SK-N-SH (cell line): ENCODE results near the gene RAPGEF1. TPM values are rescaled to one million over a fixed set of nuclear protein-coding genes. Genes with fewer than 3 reads are reported as not detected.

Experiments
- CTCF ChIA-PET: fragments of 300-600, 350-600 bp; formaldehyde crosslinking; extraction: SDS; loops from one replicate; lab custom pipeline; 2021; lab: Yijun Ruan, JAX
- POLR2A ChIA-PET: fragments of 350-600 bp; sonication (Branson Sonifier 250); formaldehyde crosslinking; extraction: SDS; loops from one replicate; lab custom pipeline; 2020; ENCODE audit warnings: antibody characterized with exemption, inconsistent platforms; lab: Yijun Ruan, JAX
- DNase-seq: peaks from one replicate; pipeline ENCODE4 v3.0.0; 2012
- H2AFZ ChIP-seq: fragments of 200-600 bp; sonication (generic); 2 replicates; pipeline ENCODE4 v1.8.1; 2016; ENCODE audit warnings: antibody characterized with exemption, mild to moderate bottlenecking, low read depth
- H3F3A ChIP-seq: fragments of 200-600 bp; sonication (generic); replicated peaks from 2 replicates; pipeline ENCODE3; 2016; ENCODE audit warnings: antibody characterized with exemption, mild to moderate bottlenecking; ENCODE audit not compliant: insufficient read depth
- H3K27ac ChIP-seq, 2 experiments: fragments of 200-500 bp in 1 of 2; fragments of 200-600 bp in 1 of 2; sonication (Bioruptor generic) in 1 of 2; sonication (generic), shearing (Covaris generic) in 1 of 2; 2 replicates each; pipeline versions ENCODE4 v1.5.1 to v1.6.1; 2014 to 2016; ENCODE audit warnings: low read depth in 2 of 2, inconsistent platforms in 1 of 2, low read length in 1 of 2, mild to moderate bottlenecking in 1 of 2, mixed read lengths in 1 of 2
- H3K27me3 ChIP-seq: fragments of 200-600 bp; sonication (generic), shearing (Covaris generic); 2 replicates; pipeline ENCODE4 v1.6.1; 2016; ENCODE audit warnings: mixed run types; ENCODE audit not compliant: insufficient read depth
- H3K36me3 ChIP-seq, 2 experiments: fragments of 200-500 bp in 1 of 2; fragments of 200-600 bp in 1 of 2; sonication (Bioruptor generic) in 1 of 2; sonication (generic) in 1 of 2; replicated peaks in 1 of 2; 2 replicates each; pipeline versions ENCODE3 to v1.5.1; 2014 to 2016; ENCODE audit warnings: low read length in 1 of 2, mild to moderate bottlenecking in 1 of 2; ENCODE audit not compliant: insufficient read depth in 2 of 2, control insufficient read depth in 1 of 2
- H3K4me1 ChIP-seq, 2 experiments: fragments of 200-500 bp in 1 of 2; fragments of 200-600 bp in 1 of 2; sonication (Bioruptor generic) in 1 of 2; sonication (generic), shearing (Covaris generic) in 1 of 2; 2 replicates each; pipeline versions ENCODE4 v1.5.1 to v1.6.1; 2014 to 2016; ENCODE audit warnings: low read depth in 1 of 2, low read length in 1 of 2, mixed run types in 1 of 2; ENCODE audit not compliant: insufficient read depth in 2 of 2, control insufficient read depth in 1 of 2
- H3K4me2 ChIP-seq: fragments of 200-600 bp; sonication (generic), shearing (Covaris generic); 2 replicates; pipeline ENCODE4 v1.6.1; 2017; ENCODE audit warnings: mixed run types
- H3K4me3 ChIP-seq, 2 experiments: fragments of 200-500 bp in 1 of 2; fragments of 200-600 bp in 1 of 2; sonication (Bioruptor generic) in 1 of 2; sonication (generic), shearing (Covaris generic) in 1 of 2; 2 replicates each; pipeline versions ENCODE4 v1.5.1 to v1.8.1; 2014 to 2016; ENCODE audit warnings: low read depth in 2 of 2, inconsistent platforms in 1 of 2, low read length in 1 of 2, mild to moderate bottlenecking in 1 of 2, mixed read lengths in 1 of 2, moderate library complexity in 1 of 2
- H3K79me2 ChIP-seq: fragments of 200-600 bp; sonication (generic); 2 replicates; pipeline ENCODE4 v1.8.1; 2017; ENCODE audit warnings: mild to moderate bottlenecking; ENCODE audit not compliant: insufficient read depth
- H3K9ac ChIP-seq: fragments of 200-600 bp; sonication (generic); 2 replicates; pipeline ENCODE4 v1.6.1; 2017; ENCODE audit warnings: mixed run types
- H3K9me2 ChIP-seq: fragments of 200-600 bp; sonication (generic); 2 replicates; pipeline ENCODE4 v1.6.1; 2017; ENCODE audit warnings: mixed run types
- H3K9me3 ChIP-seq: fragments of 200-600 bp; sonication (generic); 2 replicates; pipeline ENCODE4 v1.6.1; 2017; ENCODE audit warnings: mixed run types, mild to moderate bottlenecking, moderate library complexity
- H4K20me1 ChIP-seq: fragments of 200-600 bp; sonication (generic); 2 replicates; pipeline ENCODE4 v1.6.1; 2017; ENCODE audit warnings: mild to moderate bottlenecking, mixed run types; ENCODE audit not compliant: insufficient read depth
- EP300 ChIP-seq, 2 experiments: IDR thresholded peaks; 2 replicates each; pipeline versions ENCODE4 v1.4.0 to v1.6.1; 2012; ENCODE audit warnings: borderline replicate concordance in 1 of 2, low read depth in 1 of 2, low read length in 1 of 2
- EZH2phosphoT487 ChIP-seq: fragments of 200-600 bp; sonication (generic); IDR thresholded peaks from 2 replicates; pipeline ENCODE4 v1.6.1; 2017; ENCODE audit warnings: low read depth, mixed run types, mild to moderate bottlenecking, antibody characterized with exemption, moderate library complexity, borderline replicate concordance
- FOXJ3 ChIP-seq: sonication (generic); formaldehyde crosslinking; IDR thresholded peaks from 2 replicates; pipeline ENCODE4 v1.5.1; 2020; ENCODE audit warnings: mild to moderate bottlenecking, missing genetic modification reagents
- GABPA ChIP-seq: IDR thresholded peaks from 2 replicates; pipeline ENCODE4 v1.4.0; 2012; ENCODE audit warnings: low read depth, mild to moderate bottlenecking
- GATA2 ChIP-seq: sonication (generic); formaldehyde crosslinking; IDR thresholded peaks from 2 replicates; pipeline ENCODE4 v1.5.0; 2020; ENCODE audit warnings: mild to moderate bottlenecking, missing genetic modification reagents
- IRF3 ChIP-seq: fragments of 150-350 bp; IDR thresholded peaks from 2 replicates; pipeline ENCODE4 v1.6.1; 2016; ENCODE audit warnings: mild to moderate bottlenecking, low read depth, low read length
- JUND ChIP-seq: IDR thresholded peaks from 2 replicates; pipeline ENCODE4 v1.4.0; 2012
- PBX3 ChIP-seq: IDR thresholded peaks from 2 replicates; pipeline ENCODE4; 2012
- RCOR1 ChIP-seq: fragments of 150-350 bp; IDR thresholded peaks from 2 replicates; pipeline ENCODE4 v1.6.1; 2017; ENCODE audit warnings: antibody characterized with exemption, low read length
- REST ChIP-seq: IDR thresholded peaks from 2 replicates; pipeline ENCODE4 v1.6.1; 2012; ENCODE audit warnings: mild to moderate bottlenecking, low read depth, low read length, moderate library complexity
- RFX5 ChIP-seq: IDR thresholded peaks from 2 replicates; pipeline ENCODE4 v1.6.1; 2012; ENCODE audit warnings: mild to moderate bottlenecking, improper control_type of control experiment, low read length
- RXRA ChIP-seq: IDR thresholded peaks from 2 replicates; pipeline ENCODE4 v1.4.0; 2012; ENCODE audit warnings: low read depth, mild to moderate bottlenecking, borderline replicate concordance
- SIN3A ChIP-seq: IDR thresholded peaks from 2 replicates; pipeline ENCODE4 v1.6.1; 2012; ENCODE audit warnings: low read depth, mild to moderate bottlenecking, low read length, moderate library complexity, borderline replicate concordance
- SMC3 ChIP-seq: IDR thresholded peaks from 2 replicates; pipeline ENCODE4 v1.6.1; 2012; ENCODE audit warnings: low read depth, low read length, improper control_type of control experiment
- TAF1 ChIP-seq: IDR thresholded peaks from 2 replicates; pipeline ENCODE4 v1.6.1; 2012; ENCODE audit warnings: low read depth, mild to moderate bottlenecking, low read length, moderate library complexity, borderline replicate concordance
- USF1 ChIP-seq: IDR thresholded peaks from 2 replicates; pipeline ENCODE4 v1.4.0; 2012; ENCODE audit warnings: low read depth, borderline replicate concordance
- USF2 ChIP-seq: fragments of 150-350 bp; IDR thresholded peaks from 2 replicates; pipeline ENCODE4 v1.6.1; 2017; ENCODE audit warnings: antibody characterized with exemption, low read length, low read depth, borderline replicate concordance
- WGBS: methylation state at CpG from one replicate; pipeline ENCODE4 v1.1.6; 2017; ENCODE audit warnings: low lambda C conversion rate; 5-methylcytosine and 5-hydroxymethylcytosine counted together
- polyA plus RNA-seq, 3 experiments: library from polyadenylated mRNA; depleted of rRNA; stranded (reverse); fragments of >200 nt; gene quantifications; 2 replicates each; pipeline ENCODE4 v1.2.3, GENCODE V29; 2012

The RAPGEF1 gene
- polyA plus RNA-seq, 1 of the 3 experiments (the other 2 are of a cell fraction): 26.2 TPM

DNA sequence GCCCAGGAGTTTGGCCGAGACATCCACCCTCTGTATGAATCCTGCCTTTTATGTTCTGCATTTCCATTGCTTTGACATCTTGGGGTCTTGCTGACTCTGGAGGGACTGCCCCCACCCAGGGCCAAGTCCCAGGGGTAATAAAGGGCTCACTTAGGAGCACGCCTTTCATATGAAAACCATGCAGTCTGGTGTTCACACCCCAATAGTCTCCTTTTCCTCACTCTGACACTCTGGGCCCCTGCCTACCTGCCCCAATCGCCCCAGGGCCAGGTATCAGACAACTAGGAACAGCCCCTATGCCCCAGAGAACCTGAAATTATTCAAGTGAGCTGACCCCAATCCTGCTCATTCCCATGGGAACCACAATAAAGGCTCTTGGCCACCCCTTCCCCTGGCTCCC lies 33.1 kb upstream of the RAPGEF1 start:
- ChIA-PET POLR2A (no interaction called here), CTCF (no interaction called here)
- no peaks in the 10 kb centered on the region for H3K9me3 ChIP-seq

DNA sequence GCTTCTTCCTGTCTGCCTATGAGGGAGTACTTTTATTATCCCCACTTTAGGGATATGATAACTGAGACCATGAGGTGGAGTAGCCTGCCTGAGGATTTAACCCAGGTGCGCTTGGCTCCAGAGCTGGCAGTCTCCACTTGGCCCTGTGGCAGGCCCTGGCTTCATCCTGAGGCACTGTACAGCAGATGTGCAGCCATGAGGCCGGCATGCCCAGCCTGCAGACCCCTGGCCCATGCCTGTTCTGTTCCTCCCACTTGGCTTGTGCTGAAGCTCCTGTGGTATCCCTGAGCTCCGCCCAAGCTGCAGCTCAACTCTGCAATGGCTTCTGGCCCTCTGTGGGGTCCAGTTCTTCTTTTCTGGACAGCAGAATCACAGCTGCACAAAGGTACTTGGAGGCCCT lies 31.8 kb upstream of the RAPGEF1 start:
- CTCF ChIA-PET: interaction anchor here (0.8 to 2.0 kb wide), 3 partner anchors 9 to 497 kb away, joined by 3 to 6 read pairs (median 4); no protein-coding TSS in a partner anchor
- Histone ChIP-seq H3K4me1 (no peaks in the 10 kb centered on the region; a peak in 1 of 4 replicates), H3K4me2 (no peak overlapping the region), H3K27me3 (no peaks in the 10 kb centered on the region; the same call in 1 of the 2 replicates), H3K27ac (no peak overlapping the region), H4K20me1 (no peaks in the 10 kb centered on the region; the same call in 1 of the 2 replicates), H3F3A (no peaks in the 10 kb centered on the region), H3K4me3 (no peak overlapping the region), H3K9me2 (no peaks in the 10 kb centered on the region), H2AFZ (no peak overlapping the region), H3K36me3 (no peaks in the 10 kb centered on the region), H3K9me3 (no peaks in the 10 kb centered on the region), H3K9ac (no peak overlapping the region), H3K79me2 (no peaks in the 10 kb centered on the region)
- POLR2A ChIA-PET: no interaction called here
- 21% methylated on average over 3 of the region's 3 CpGs for WGBS
- no peak for DNase-seq
- TF ChIP-seq FOXJ3 (CRISPR knock-in tag) (no peak), EZH2phosphoT487 (no peak), SIN3A (no peak), JUND (no peak), RXRA (no peak), REST (no peak), EP300 (IDR thresholded peaks at IDR 0.05; ENCODE audit: borderline replicate concordance in 1 of 2, low read depth in 1 of 2, low read length in 1 of 2) (no peak), RFX5 (no peak), GATA2 (CRISPR knock-in tag) (no peak), GABPA (no peak), USF2 (no peak)

More for the DNA sequence above, 33.1 kb upstream of the RAPGEF1 start:
- H3K27me3 ChIP-seq: no peaks in the 10 kb centered on the region; the same call in 1 of the 2 replicates
- 40% methylated on average over 2 of the region's 3 CpGs for WGBS
- no peaks in the 10 kb centered on the region for H3K4me1 ChIP-seq
- no peak overlapping the region for H2AFZ ChIP-seq
- H3K9ac ChIP-seq: no peak overlapping the region
- H3K4me2 ChIP-seq: no peak overlapping the region
- H3K4me3 ChIP-seq: no peak overlapping the region
- no peak overlapping the region for H3K27ac ChIP-seq
- H3K9me2 ChIP-seq: no peaks in the 10 kb centered on the region
- TF ChIP-seq PBX3: no peak
- no peak for TF ChIP-seq GABPA
- no peak for TF ChIP-seq USF1
- no peak for TF ChIP-seq RFX5
- no peak for TF ChIP-seq RCOR1
- TF ChIP-seq TAF1: no peak
- no peak for TF ChIP-seq SMC3
- no peak for TF ChIP-seq IRF3
- no peaks in the 10 kb centered on the region for H3F3A ChIP-seq
- H3K79me2 ChIP-seq: no peaks in the 10 kb centered on the region
- H3K36me3 ChIP-seq: no peaks in the 10 kb centered on the region
- DNase-seq: no peak
- H4K20me1 ChIP-seq: no peaks in the 10 kb centered on the region; the same call in 1 of the 2 replicates
